GM19239 (cell line): ENCODE data around the gene IGSF3.

ENCODE experiments used
- DNase-seq: peaks from one replicate; pipeline ENCODE4 v3.0.0; 2011; ENCODE audit warnings: low spot score; ENCODE audit not compliant: insufficient read length
- FAIRE-seq: peaks from 2 replicates; lab custom pipeline; 2011; peaks lifted over from hg19 to GRCh38; lab: Jason Lieb, UNC

IGSF3 gene

GRCh38 chr1:116538544-116538943 is 129.0 kb downstream of the IGSF3 start:
- DNase-seq (no peak), FAIRE-seq (peak; percentile 79)

GRCh38 chr1:116537898-116538297 is 129.6 kb downstream of the IGSF3 start:
- DNase-seq, result no peak
- FAIRE-seq, result no peak

- DNase-seq (no peak), FAIRE-seq (no peak)
These were observed 130.3 kb downstream of the IGSF3 start for GRCh38 chr1:116537040-116537831.

GRCh38 chr1:116534014-116534739 is 133.4 kb downstream of the IGSF3 start:
- no peak for FAIRE-seq
- no peak for DNase-seq

- DNase-seq (no peak), FAIRE-seq (no peak)
These were observed 134.1 kb downstream of the IGSF3 start for GRCh38 chr1:116533429-116533820.

GRCh38 chr1:116532671-116533428 is 134.7 kb downstream of the IGSF3 start:
- FAIRE-seq, result peak; percentile 28
- DNase-seq, result no peak

- DNase-seq, result no peak
- FAIRE-seq, result no peak
These were observed 135.6 kb downstream of the IGSF3 start for GRCh38 chr1:116531917-116532316.

- FAIRE-seq (no peak), DNase-seq (no peak)
These were observed 137.9 kb downstream of the IGSF3 start for GRCh38 chr1:116529681-116530080.

- FAIRE-seq, result no peak
- DNase-seq, result no peak
These were observed 138.3 kb downstream of the IGSF3 start for GRCh38 chr1:116529199-116529631.

- FAIRE-seq, result no peak
- no peak for DNase-seq
These were observed 139.0 kb downstream of the IGSF3 start for GRCh38 chr1:116528329-116529083.

GRCh38 chr1:116525440-116525839 is 142.1 kb downstream of the IGSF3 start:
- no peak for FAIRE-seq

More at GRCh38 chr1:116525440-116525839, 142.1 kb downstream of the IGSF3 start:
- no peak for DNase-seq
